Measurements from ENCODE around the gene OTOG.

DNA sequence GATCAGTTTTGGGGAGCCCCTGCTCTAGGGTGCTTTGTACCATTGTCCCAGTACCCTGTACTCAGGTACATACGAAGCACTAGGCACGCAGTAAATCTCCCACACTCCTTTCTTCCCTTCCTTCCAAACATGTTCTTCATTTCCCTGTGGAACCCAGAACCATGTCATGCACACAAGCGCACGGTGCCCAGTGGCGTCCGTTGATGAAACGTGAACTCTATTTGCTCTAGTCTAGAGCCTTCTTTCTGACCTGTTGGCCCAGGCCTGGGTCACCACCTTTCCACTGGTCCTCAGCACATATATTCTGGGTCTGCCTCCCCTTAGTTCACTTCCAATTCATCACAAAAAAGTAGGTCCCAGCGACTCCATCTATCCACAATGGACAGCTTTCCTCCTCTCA lies 9.8 kb upstream of the OTOG start:
- TF ChIP-seq POLR2A (IDR thresholded peaks at IDR 0.05) (no peak), EP300 (IDR thresholded peaks at IDR 0.05) (no peak)
- TF ChIP-seq, protein P1, sequence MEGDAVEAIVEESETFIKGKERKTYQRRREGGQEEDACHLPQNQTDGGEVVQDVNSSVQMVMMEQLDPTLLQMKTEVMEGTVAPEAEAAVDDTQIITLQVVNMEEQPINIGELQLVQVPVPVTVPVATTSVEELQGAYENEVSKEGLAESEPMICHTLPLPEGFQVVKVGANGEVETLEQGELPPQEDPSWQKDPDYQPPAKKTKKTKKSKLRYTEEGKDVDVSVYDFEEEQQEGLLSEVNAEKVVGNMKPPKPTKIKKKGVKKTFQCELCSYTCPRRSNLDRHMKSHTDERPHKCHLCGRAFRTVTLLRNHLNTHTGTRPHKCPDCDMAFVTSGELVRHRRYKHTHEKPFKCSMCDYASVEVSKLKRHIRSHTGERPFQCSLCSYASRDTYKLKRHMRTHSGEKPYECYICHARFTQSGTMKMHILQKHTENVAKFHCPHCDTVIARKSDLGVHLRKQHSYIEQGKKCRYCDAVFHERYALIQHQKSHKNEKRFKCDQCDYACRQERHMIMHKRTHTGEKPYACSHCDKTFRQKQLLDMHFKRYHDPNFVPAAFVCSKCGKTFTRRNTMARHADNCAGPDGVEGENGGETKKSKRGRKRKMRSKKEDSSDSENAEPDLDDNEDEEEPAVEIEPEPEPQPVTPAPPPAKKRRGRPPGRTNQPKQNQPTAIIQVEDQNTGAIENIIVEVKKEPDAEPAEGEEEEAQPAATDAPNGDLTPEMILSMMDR (IDR thresholded peaks at IDR 0.05), result no peak
